RWPE2 (cell line): ENCODE data around the gene WRAP73.

Experiments
- ATAC-seq: fragments of 200-7000 bp; cut with Tn5 transposase; 3 replicates; pipeline ENCODE4 v1.9.1; 2021; ENCODE audit warnings: low read depth
- DNase-seq: peaks from one replicate; pipeline ENCODE4 v3.0.0-alpha.2; 2020; ENCODE audit warnings: low spot score
- H3K27ac ChIP-seq: fragments of 450-650 bp; 2 replicates; pipeline ENCODE4 v1.5.1; 2017; ENCODE audit warnings: mild to moderate bottlenecking; ENCODE audit not compliant: poor library complexity, severe bottlenecking
- H3K27me3 ChIP-seq: fragments of 250-450 bp; sonication (Bioruptor Pico); 2 replicates; pipeline ENCODE4 v1.5.1; 2021; ENCODE audit warnings: mild to moderate bottlenecking, moderate library complexity; ENCODE audit not compliant: insufficient read depth, poor library complexity, severe bottlenecking
- H3K36me3 ChIP-seq: fragments of 250-450 bp; sonication (Bioruptor Pico); 2 replicates; pipeline ENCODE4 v1.5.1; 2020; ENCODE audit warnings: low read depth, mild to moderate bottlenecking, moderate library complexity
- H3K4me1 ChIP-seq: fragments of 250-450 bp; sonication (Bioruptor Pico); 2 replicates; pipeline ENCODE4 v1.5.1; 2021; ENCODE audit warnings: mild to moderate bottlenecking, moderate library complexity; ENCODE audit not compliant: insufficient read depth, poor library complexity, severe bottlenecking
- H3K4me3 ChIP-seq: fragments of 250-450 bp; sonication (Bioruptor Pico); 2 replicates; pipeline ENCODE4 v1.5.1; 2021; ENCODE audit warnings: mild to moderate bottlenecking, moderate library complexity; ENCODE audit not compliant: severe bottlenecking
- H3K9me3 ChIP-seq: fragments of 250-450 bp; sonication (Bioruptor Pico); 2 replicates; pipeline ENCODE4 v1.5.1; 2021; ENCODE audit warnings: mild to moderate bottlenecking, moderate library complexity; ENCODE audit not compliant: severe bottlenecking
- TF ChIP-seq, protein P1 (sequence below): fragments of 450-650 bp; IDR thresholded peaks from one replicate; pipeline ENCODE4 v1.5.1; 2017; ENCODE audit warnings: mild to moderate bottlenecking, moderate library complexity; ENCODE audit not compliant: poor library complexity, severe bottlenecking

The WRAP73 gene

DNA sequence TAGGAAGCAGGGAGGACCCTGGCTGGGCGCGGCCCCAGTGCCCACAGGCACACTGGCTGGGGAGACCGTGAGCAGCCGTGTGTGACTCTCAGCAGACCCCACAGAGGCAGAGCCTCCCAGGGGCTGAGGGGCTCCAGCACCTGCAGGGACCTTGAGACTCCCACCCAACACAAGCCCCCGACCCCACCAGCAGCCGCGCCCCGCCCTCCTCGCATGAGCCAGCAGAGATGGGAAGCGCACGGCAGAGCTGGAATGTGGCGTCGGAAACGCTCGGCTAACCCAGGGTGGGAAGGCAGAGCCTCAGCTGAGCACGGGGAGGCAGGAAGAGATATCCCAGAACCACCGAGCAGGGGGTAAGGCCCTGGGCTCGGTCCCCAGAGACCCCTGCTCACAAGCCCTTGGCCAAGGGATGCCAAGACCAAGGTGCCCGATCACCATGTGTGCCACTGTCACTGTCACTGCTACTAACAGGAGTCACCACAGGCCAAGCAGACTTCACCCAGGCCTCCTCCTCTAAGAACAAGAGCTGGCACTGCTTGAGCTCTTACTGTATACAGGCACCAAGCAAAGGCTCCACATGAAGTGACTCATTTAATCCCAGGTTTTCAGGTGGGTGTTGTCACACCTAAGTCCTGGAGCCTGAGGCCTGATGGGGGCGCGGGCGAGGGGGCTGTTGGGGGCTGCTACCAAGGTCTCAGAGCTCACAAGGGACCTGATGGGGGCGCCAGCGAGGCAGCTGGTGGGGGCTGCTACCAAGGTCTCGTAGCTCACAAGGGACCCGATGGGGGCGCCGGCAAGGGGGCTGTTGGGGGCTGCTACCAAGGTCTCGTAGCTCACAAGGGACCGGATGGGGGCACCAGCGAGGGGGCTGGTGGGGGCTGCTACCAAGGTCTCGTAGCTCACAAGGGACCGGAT lies 58.7 kb downstream of the WRAP73 start:
- no peaks in the 10 kb centered on the region for H3K4me1 ChIP-seq
- H3K9me3 ChIP-seq: no peaks in the 10 kb centered on the region
- no peak for DNase-seq
- no peak overlapping the region for H3K27ac ChIP-seq
- ATAC-seq: no peak
- TF ChIP-seq, protein P1, sequence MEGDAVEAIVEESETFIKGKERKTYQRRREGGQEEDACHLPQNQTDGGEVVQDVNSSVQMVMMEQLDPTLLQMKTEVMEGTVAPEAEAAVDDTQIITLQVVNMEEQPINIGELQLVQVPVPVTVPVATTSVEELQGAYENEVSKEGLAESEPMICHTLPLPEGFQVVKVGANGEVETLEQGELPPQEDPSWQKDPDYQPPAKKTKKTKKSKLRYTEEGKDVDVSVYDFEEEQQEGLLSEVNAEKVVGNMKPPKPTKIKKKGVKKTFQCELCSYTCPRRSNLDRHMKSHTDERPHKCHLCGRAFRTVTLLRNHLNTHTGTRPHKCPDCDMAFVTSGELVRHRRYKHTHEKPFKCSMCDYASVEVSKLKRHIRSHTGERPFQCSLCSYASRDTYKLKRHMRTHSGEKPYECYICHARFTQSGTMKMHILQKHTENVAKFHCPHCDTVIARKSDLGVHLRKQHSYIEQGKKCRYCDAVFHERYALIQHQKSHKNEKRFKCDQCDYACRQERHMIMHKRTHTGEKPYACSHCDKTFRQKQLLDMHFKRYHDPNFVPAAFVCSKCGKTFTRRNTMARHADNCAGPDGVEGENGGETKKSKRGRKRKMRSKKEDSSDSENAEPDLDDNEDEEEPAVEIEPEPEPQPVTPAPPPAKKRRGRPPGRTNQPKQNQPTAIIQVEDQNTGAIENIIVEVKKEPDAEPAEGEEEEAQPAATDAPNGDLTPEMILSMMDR: no peak
- no peaks in the 10 kb centered on the region for H3K36me3 ChIP-seq
- H3K4me3 ChIP-seq: no peak overlapping the region
- no peaks in the 10 kb centered on the region for H3K27me3 ChIP-seq

GRCh38 chr1:3590139-3590763 lies 59.7 kb downstream of the WRAP73 start:
- Histone ChIP-seq H3K27me3 (no peaks in the 10 kb centered on the region), H3K4me1 (no peaks in the 10 kb centered on the region), H3K27ac (no peak overlapping the region), H3K36me3 (no peaks in the 10 kb centered on the region), H3K9me3 (no peaks in the 10 kb centered on the region), H3K4me3 (no peak overlapping the region)
- TF ChIP-seq, protein P1: no peak
- no peak for DNase-seq
- ATAC-seq: no peak

- no peaks in the 10 kb centered on the region for H3K36me3 ChIP-seq
- H3K27ac ChIP-seq: no peak overlapping the region
- TF ChIP-seq, protein P1: no peak
- no peaks in the 10 kb centered on the region for H3K27me3 ChIP-seq
- no peaks in the 10 kb centered on the region for H3K9me3 ChIP-seq
- no peak overlapping the region for H3K4me3 ChIP-seq
- H3K4me1 ChIP-seq: no peaks in the 10 kb centered on the region
- ATAC-seq (no peak), DNase-seq (no peak)
Measured at GRCh38 chr1:3588395-3588794, 61.5 kb downstream of the WRAP73 start.

DNA sequence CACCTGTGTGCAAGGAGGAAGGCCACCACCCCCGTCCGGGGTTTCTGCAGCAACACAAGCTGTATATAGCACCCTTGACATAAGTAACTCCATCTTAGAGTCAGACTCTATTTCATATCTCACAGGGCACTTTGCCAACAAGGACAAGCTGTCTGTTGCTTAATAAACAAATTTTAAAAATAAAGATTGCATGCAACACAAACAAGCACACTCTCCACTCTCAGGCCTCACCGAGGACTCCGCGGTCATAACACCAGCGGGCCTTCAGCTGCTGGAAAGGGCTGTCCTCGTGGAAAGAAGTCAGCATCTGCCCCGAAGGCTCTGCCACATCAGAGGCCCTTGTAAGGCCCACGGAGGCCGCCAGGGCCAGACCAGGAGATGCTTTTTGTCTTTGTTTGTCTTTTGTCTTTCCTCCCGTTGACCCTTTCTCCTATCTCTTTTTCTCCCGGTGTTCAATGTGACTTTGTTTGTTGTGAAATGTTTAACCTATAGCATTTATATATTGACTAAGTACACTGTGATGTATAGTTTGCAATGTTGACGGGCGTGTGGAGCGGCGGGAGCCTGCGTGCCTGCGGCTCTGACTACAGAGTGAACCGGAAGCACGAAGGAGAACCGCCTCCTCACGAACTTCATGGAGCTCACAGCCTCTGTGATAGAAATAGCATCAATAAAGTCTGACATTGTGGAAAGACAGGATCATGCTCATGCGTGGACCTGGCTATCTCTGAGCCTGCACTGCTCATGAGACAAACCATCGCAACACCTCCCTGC lies 62.7 kb downstream of the WRAP73 start:
- no peak for DNase-seq
- H3K4me1 ChIP-seq: no peaks in the 10 kb centered on the region
- ATAC-seq: peak; percentile 79
- no peaks in the 10 kb centered on the region for H3K36me3 ChIP-seq
- no peak overlapping the region for H3K4me3 ChIP-seq
- no peaks in the 10 kb centered on the region for H3K9me3 ChIP-seq
- no peak overlapping the region for H3K27ac ChIP-seq
- TF ChIP-seq, protein P1: no peak
- H3K27me3 ChIP-seq: no peaks in the 10 kb centered on the region
